DND-41 (cell line): ENCODE results near the gene MLH1.
A peak's percentile ranks its signal among the peaks of the same experiment; 100 is the strongest.

ENCODE experiments used
- ATAC-seq: fragments of 200-7000 bp; cut with Tn5 transposase; 3 replicates; pipeline ENCODE4 v1.9.1; 2021; ENCODE audit warnings: low read depth; ENCODE audit not compliant: insufficient read depth
- DNase-seq: peaks from one replicate; pipeline ENCODE4 v3.0.0-alpha.2; 2020
- H2AFZ ChIP-seq: 2 replicates; pipeline ENCODE4 v1.6.0; 2012; ENCODE audit warnings: low read depth, low read length
- H3K27ac ChIP-seq: 2 replicates; pipeline ENCODE4 v1.5.1; 2012; ENCODE audit warnings: low read length, inconsistent platforms
- H3K27me3 ChIP-seq: fragments of 200-600 bp; sonication (generic); 2 replicates; pipeline ENCODE4 v1.6.0; 2012; ENCODE audit warnings: low read length, mild to moderate bottlenecking, inconsistent platforms; ENCODE audit not compliant: insufficient read depth, poor library complexity
- H3K36me3 ChIP-seq: 2 replicates; pipeline ENCODE4 v1.5.1; 2012; ENCODE audit warnings: low read length, inconsistent platforms; ENCODE audit not compliant: insufficient read depth
- H3K4me1 ChIP-seq: 2 replicates; pipeline ENCODE4 v1.5.1; 2012; ENCODE audit warnings: mild to moderate bottlenecking, low read length; ENCODE audit not compliant: insufficient read depth
- H3K4me2 ChIP-seq: 2 replicates; pipeline ENCODE4 v1.6.0; 2012; ENCODE audit warnings: mild to moderate bottlenecking, moderate library complexity, low read length, inconsistent platforms; ENCODE audit not compliant: insufficient read depth
- H3K4me3 ChIP-seq, 2 experiments: fragments of 200-600 bp in 1 of 2; shearing (Covaris generic) in 1 of 2; 2 replicates each; pipeline ENCODE4 v1.5.1; 2012 to 2016; ENCODE audit warnings: inconsistent platforms in 2 of 2, low read length in 2 of 2, mild to moderate bottlenecking in 2 of 2, low read depth in 1 of 2, moderate library complexity in 1 of 2
- H3K79me2 ChIP-seq: 2 replicates; pipeline ENCODE4 v1.6.0; 2012; ENCODE audit warnings: low read length, inconsistent platforms; ENCODE audit not compliant: insufficient read depth
- H3K9ac ChIP-seq: 2 replicates; pipeline ENCODE4 v1.6.0; 2012; ENCODE audit warnings: low read depth, mild to moderate bottlenecking, inconsistent platforms, low read length, moderate library complexity
- H3K9me3 ChIP-seq: 2 replicates; pipeline ENCODE4 v1.5.1; 2012; ENCODE audit warnings: low read length, moderate library complexity, mild to moderate bottlenecking, inconsistent platforms; ENCODE audit not compliant: insufficient read depth, severe bottlenecking
- H4K20me1 ChIP-seq: 2 replicates; pipeline ENCODE4 v1.6.0; 2012; ENCODE audit warnings: low read length; ENCODE audit not compliant: insufficient read depth
- CTCF ChIP-seq: IDR thresholded peaks from 2 replicates; pipeline ENCODE4 v1.5.1; 2012; ENCODE audit warnings: borderline replicate concordance, low read length, moderate library complexity, mild to moderate bottlenecking; ENCODE audit not compliant: poor library complexity, severe bottlenecking; ENCODE audit errors: extremely low read depth
- EZH2 ChIP-seq: IDR thresholded peaks from 3 replicates; pipeline ENCODE4 v1.6.1; 2012; ENCODE audit warnings: borderline replicate concordance, low read depth, mild to moderate bottlenecking, moderate library complexity, low read length, inconsistent platforms; ENCODE audit not compliant: severe bottlenecking

Gene MLH1

GRCh38 chr3:36991923-36992805, 1.2 kb upstream of the MLH1 start:
- H3K27me3 ChIP-seq = no peaks in the 10 kb centered on the region
- peak overlapping the region; percentile 95 for H3K27ac ChIP-seq
- H3K4me1 ChIP-seq = peaks cover 70% of the 10 kb centered on the region
- H4K20me1 ChIP-seq = peaks cover 35% of the 10 kb centered on the region; the same call in 1 of the 2 replicates
- TF ChIP-seq EZH2 = no peak
- TF ChIP-seq CTCF = no peak
- H3K9ac ChIP-seq = peak overlapping the region; percentile 90
- H3K4me3 ChIP-seq = peak overlapping the region; percentile 76 to 81
- peaks cover 89% of the 10 kb centered on the region for H3K79me2 ChIP-seq
- no peak for ATAC-seq
- DNase-seq = no peak
- H3K9me3 ChIP-seq = no peaks in the 10 kb centered on the region
- peak overlapping the region; percentile 90 for H3K4me2 ChIP-seq
- peaks cover 71% of the 10 kb centered on the region for H3K36me3 ChIP-seq
- H2AFZ ChIP-seq = peak overlapping the region; percentile 81

GRCh38 chr3:36992806-36993325, 452 bp upstream of the MLH1 start, which contains the start of gene EPM2AIP1:
Gene EPM2AIP1, minus strand, starts transcription at chr3:36993131. Its CDS starts 54 bp downstream, at chr3:36993077.
- DNase-seq (no peak), ATAC-seq (peak; percentile 89)
- no peak for TF ChIP-seq EZH2
- peak; percentile 44 for TF ChIP-seq CTCF
- peaks cover 89% of the 10 kb centered on the region for H3K79me2 ChIP-seq
- peak within 1 kb of the TSS; percentile 95 for H3K27ac ChIP-seq
- peak within 1 kb of the TSS; percentile 81 for H2AFZ ChIP-seq
- no peaks in the 10 kb centered on the region for H3K9me3 ChIP-seq
- peak within 1 kb of the TSS; percentile 90 for H3K4me2 ChIP-seq
- H3K27me3 ChIP-seq = no peaks in the 10 kb centered on the region
- peak within 1 kb of the TSS; percentile 90 for H3K9ac ChIP-seq
- peak within 1 kb of the TSS; percentile 76 to 81 for H3K4me3 ChIP-seq
- H3K4me1 ChIP-seq = peaks cover 66% of the 10 kb centered on the region
- peaks cover 71% of the 10 kb centered on the region for H3K36me3 ChIP-seq
- H4K20me1 ChIP-seq = peaks cover 32% of the 10 kb centered on the region; the same call in 1 of the 2 replicates

GRCh38 chr3:37014620-37015019, 21.3 kb downstream of the MLH1 start:
- Histone ChIP-seq H3K9me3 (no peaks in the 10 kb centered on the region), H3K9ac (no peak overlapping the region), H2AFZ (no peak overlapping the region), H3K36me3 (peaks cover 84% of the 10 kb centered on the region), H3K27me3 (no peaks in the 10 kb centered on the region), H4K20me1 (no peaks in the 10 kb centered on the region), H3K27ac (no peak overlapping the region), H3K4me3 (no peak overlapping the region), H3K4me2 (no peak overlapping the region), H3K4me1 (no peaks in the 10 kb centered on the region), H3K79me2 (no peaks in the 10 kb centered on the region; the same call in 1 of the 2 replicates)
- ATAC-seq (no peak), DNase-seq (no peak)
- TF ChIP-seq EZH2 (no peak), CTCF (no peak)
